ENCODE results near the gene CPM. TPM values are rescaled to one million over a fixed set of nuclear protein-coding genes. Genes with fewer than 3 reads are reported as not detected.

The CPM gene
- total and polyA plus RNA-seq, 4 donors, result 14.2 to 65.0 (median 24.0) TPM

- TF ChIP-seq, protein P1, sequence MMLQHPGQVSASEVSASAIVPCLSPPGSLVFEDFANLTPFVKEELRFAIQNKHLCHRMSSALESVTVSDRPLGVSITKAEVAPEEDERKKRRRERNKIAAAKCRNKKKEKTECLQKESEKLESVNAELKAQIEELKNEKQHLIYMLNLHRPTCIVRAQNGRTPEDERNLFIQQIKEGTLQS (IDR thresholded peaks at IDR 0.05), result no peak
- TF ChIP-seq TAF1 (conservative IDR thresholded peaks at IDR 0.05), result no peak
- TF ChIP-seq JUND (IDR thresholded peaks at IDR 0.05), result peak in 1 of 2 donors; percentile 74
- TF ChIP-seq NR2F2 (IDR thresholded peaks at IDR 0.05), result peak; percentile 77
Observed at GRCh38 chr12:68972595-68972994, 39.6 kb upstream of the CPM start (continued).

GRCh38 chr12:68971404-68971803 is 38.4 kb upstream of the CPM start:
- peaks cover 3 to 17% (median 6%) of the 10 kb centered on the region in 4 donors for H3K4me1 ChIP-seq (ENCODE audit: control insufficient read depth in 4 of 4, insufficient read depth in 4 of 4, low read length in 3 of 4)
- H3K9ac ChIP-seq (ENCODE audit: low read depth in 1 of 2, low read length in 2 of 2), result no peak overlapping the region
- no peaks in the 10 kb centered on the region for H3K36me3 ChIP-seq (ENCODE audit: control insufficient read depth in 4 of 4, insufficient read depth in 3 of 4, low read depth in 1 of 4, low read length in 3 of 4)
- no peak for TF ChIP-seq SP1 (IDR thresholded peaks at IDR 0.05)
- no peak for TF ChIP-seq JUND (IDR thresholded peaks at IDR 0.05)
- TF ChIP-seq GABPA (IDR thresholded peaks at IDR 0.05 in 1 of 2, conservative IDR thresholded peaks at IDR 0.05 in 1 of 2), result no peak
- TF ChIP-seq HNF4A (conservative IDR thresholded peaks at IDR 0.05), result no peak
- TF ChIP-seq HNF4G (IDR thresholded peaks at IDR 0.05), result no peak
- TF ChIP-seq, protein P1 (IDR thresholded peaks at IDR 0.05), result no peak
- no peak for TF ChIP-seq NR2F2 (IDR thresholded peaks at IDR 0.05)
- no peak for TF ChIP-seq RXRA (IDR thresholded peaks at IDR 0.05)
- TF ChIP-seq, protein P2, sequence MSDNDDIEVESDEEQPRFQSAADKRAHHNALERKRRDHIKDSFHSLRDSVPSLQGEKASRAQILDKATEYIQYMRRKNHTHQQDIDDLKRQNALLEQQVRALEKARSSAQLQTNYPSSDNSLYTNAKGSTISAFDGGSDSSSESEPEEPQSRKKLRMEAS (IDR thresholded peaks at IDR 0.05), result no peak
- no peak for TF ChIP-seq FOXA1 (IDR thresholded peaks at IDR 0.05)
- no peak for TF ChIP-seq EGR1 (IDR thresholded peaks at IDR 0.05; ENCODE audit: low read depth in 2 of 2)
- TF ChIP-seq TAF1 (conservative IDR thresholded peaks at IDR 0.05), result no peak
- TF ChIP-seq, protein P3, sequence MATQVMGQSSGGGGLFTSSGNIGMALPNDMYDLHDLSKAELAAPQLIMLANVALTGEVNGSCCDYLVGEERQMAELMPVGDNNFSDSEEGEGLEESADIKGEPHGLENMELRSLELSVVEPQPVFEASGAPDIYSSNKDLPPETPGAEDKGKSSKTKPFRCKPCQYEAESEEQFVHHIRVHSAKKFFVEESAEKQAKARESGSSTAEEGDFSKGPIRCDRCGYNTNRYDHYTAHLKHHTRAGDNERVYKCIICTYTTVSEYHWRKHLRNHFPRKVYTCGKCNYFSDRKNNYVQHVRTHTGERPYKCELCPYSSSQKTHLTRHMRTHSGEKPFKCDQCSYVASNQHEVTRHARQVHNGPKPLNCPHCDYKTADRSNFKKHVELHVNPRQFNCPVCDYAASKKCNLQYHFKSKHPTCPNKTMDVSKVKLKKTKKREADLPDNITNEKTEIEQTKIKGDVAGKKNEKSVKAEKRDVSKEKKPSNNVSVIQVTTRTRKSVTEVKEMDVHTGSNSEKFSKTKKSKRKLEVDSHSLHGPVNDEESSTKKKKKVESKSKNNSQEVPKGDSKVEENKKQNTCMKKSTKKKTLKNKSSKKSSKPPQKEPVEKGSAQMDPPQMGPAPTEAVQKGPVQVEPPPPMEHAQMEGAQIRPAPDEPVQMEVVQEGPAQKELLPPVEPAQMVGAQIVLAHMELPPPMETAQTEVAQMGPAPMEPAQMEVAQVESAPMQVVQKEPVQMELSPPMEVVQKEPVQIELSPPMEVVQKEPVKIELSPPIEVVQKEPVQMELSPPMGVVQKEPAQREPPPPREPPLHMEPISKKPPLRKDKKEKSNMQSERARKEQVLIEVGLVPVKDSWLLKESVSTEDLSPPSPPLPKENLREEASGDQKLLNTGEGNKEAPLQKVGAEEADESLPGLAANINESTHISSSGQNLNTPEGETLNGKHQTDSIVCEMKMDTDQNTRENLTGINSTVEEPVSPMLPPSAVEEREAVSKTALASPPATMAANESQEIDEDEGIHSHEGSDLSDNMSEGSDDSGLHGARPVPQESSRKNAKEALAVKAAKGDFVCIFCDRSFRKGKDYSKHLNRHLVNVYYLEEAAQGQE (IDR thresholded peaks at IDR 0.05), result no peak
- TF ChIP-seq YY1 (IDR thresholded peaks at IDR 0.05), result no peak
- no peak for TF ChIP-seq RAD21 (IDR thresholded peaks at IDR 0.05)
- no peaks in the 10 kb centered on the region for H3K27me3 ChIP-seq (ENCODE audit: control insufficient read depth in 4 of 4, insufficient read depth in 4 of 4, low read length in 3 of 4)
- DNase-seq (ENCODE audit: low spot score), result no peak
- WGBS, result 91% methylated on average over 8 of the region's 8 CpGs
- H3K4me3 ChIP-seq (ENCODE audit: low read depth in 1 of 3, low read length in 3 of 3), result no peak overlapping the region
- H3K27ac ChIP-seq (ENCODE audit: low read depth in 1 of 2, low read length in 2 of 2), result peak overlapping the region in 1 of 2 donors; percentile 12
- no peaks in the 10 kb centered on the region for H3K9me3 ChIP-seq (ENCODE audit: control insufficient read depth in 4 of 4, low read length in 3 of 4)

GRCh38 chr12:68970951-68971350 is 38.0 kb upstream of the CPM start:
- Histone ChIP-seq H3K27me3 (ENCODE audit: control insufficient read depth in 4 of 4, insufficient read depth in 4 of 4, low read length in 3 of 4) (no peaks in the 10 kb centered on the region), H3K9ac (ENCODE audit: low read depth in 1 of 2, low read length in 2 of 2) (no peak overlapping the region), H3K36me3 (ENCODE audit: control insufficient read depth in 4 of 4, insufficient read depth in 3 of 4, low read depth in 1 of 4, low read length in 3 of 4) (no peaks in the 10 kb centered on the region), H3K4me1 (ENCODE audit: control insufficient read depth in 4 of 4, insufficient read depth in 4 of 4, low read length in 3 of 4) (peaks cover 3 to 12% (median 3%) of the 10 kb centered on the region in 4 donors), H3K4me3 (ENCODE audit: low read depth in 1 of 3, low read length in 3 of 3) (no peak overlapping the region), H3K9me3 (ENCODE audit: control insufficient read depth in 4 of 4, low read length in 3 of 4) (no peaks in the 10 kb centered on the region), H3K27ac (ENCODE audit: low read depth in 1 of 2, low read length in 2 of 2) (no peak overlapping the region)
- 96% methylated on average over 1 of the region's 1 CpG for whole genome bisulfite sequencing
- DNase-seq (ENCODE audit: low spot score), result no peak
- TF ChIP-seq, protein P2 (IDR thresholded peaks at IDR 0.05), result no peak
- TF ChIP-seq, protein P1 (IDR thresholded peaks at IDR 0.05), result no peak
- TF ChIP-seq, protein P3 (IDR thresholded peaks at IDR 0.05), result no peak
- TF ChIP-seq HNF4G (IDR thresholded peaks at IDR 0.05), result no peak
- no peak for TF ChIP-seq SP1 (IDR thresholded peaks at IDR 0.05)
- no peak for TF ChIP-seq EGR1 (IDR thresholded peaks at IDR 0.05; ENCODE audit: low read depth in 2 of 2)
- TF ChIP-seq HNF4A (conservative IDR thresholded peaks at IDR 0.05), result no peak
- TF ChIP-seq JUND (IDR thresholded peaks at IDR 0.05), result no peak
- TF ChIP-seq YY1 (IDR thresholded peaks at IDR 0.05), result no peak
